T-cell (primary cell): Measurements from ENCODE around the gene SART3. TPM values are rescaled to one million over a fixed set of nuclear protein-coding genes. Genes with fewer than 3 reads are reported as not detected.

Source experiments
- ATAC-seq, 4 experiments: fragments of 200-7000 bp in 3 of 4; fragments of 150-1000 bp in 1 of 4; cut with Tn5 transposase; replicated peaks in 1 of 4; 1 replicate in 3 of 4; 2 replicates in 1 of 4; pipeline ENCODE4 v1.10.0; 2021; ENCODE audit warnings: moderate library complexity in 3 of 4, mild to moderate bottlenecking in 2 of 4, moderate number of reproducible peaks in 1 of 4
- CTCF ChIA-PET, 2 donors: fragments of 300-600 bp; sonication (Branson Sonifier 250); formaldehyde crosslinking; loops; one replicate each; lab custom pipeline; 2022; ENCODE audit warnings: antibody characterized with exemption in 2 of 2; lab: Charles Lee
- POLR2A ChIA-PET, 2 donors: fragments of 300-600 bp; sonication (Branson Sonifier 250); formaldehyde crosslinking; loops; one replicate each; lab custom pipeline; 2022; ENCODE audit warnings: antibody characterized with exemption in 2 of 2; lab: Charles Lee
- DNase-seq, 35 experiments: peaks; one replicate each; pipeline versions ENCODE4 v3.0.0 to v3.0.0-alpha.2; 2013 to 2023
- H3K27ac ChIP-seq: one replicate; pipeline ENCODE4 v1.5.1; 2013; ENCODE audit warnings: low read length
- H3K27me3 ChIP-seq, 2 experiments: replicated peaks in 1 of 2; 1 replicate in 1 of 2; 2 replicates in 1 of 2; pipeline versions ENCODE4 v1.6.1 to v1.7.0; 2013; ENCODE audit warnings: low read length in 1 of 2, mixed read lengths in 1 of 2; ENCODE audit not compliant: control insufficient read depth in 2 of 2, insufficient read depth in 2 of 2; ENCODE audit errors: extremely low read depth in 1 of 2
- H3K36me3 ChIP-seq, 2 donors: 1 replicate in 1 of 2; 2 replicates in 1 of 2; pipeline versions ENCODE4 v1.6.1 to v1.7.0; 2013; ENCODE audit warnings: low read length in 1 of 2; ENCODE audit not compliant: control insufficient read depth in 2 of 2, insufficient read depth in 1 of 2; ENCODE audit errors: extremely low read depth in 1 of 2
- H3K4me1 ChIP-seq, 2 experiments: 1 replicate in 1 of 2; 2 replicates in 1 of 2; pipeline versions ENCODE4 v1.6.1 to v1.7.0; 2013; ENCODE audit warnings: low read length in 2 of 2, mixed read lengths in 1 of 2; ENCODE audit not compliant: insufficient read depth in 2 of 2, control insufficient read depth in 1 of 2; ENCODE audit errors: extremely low read depth in 1 of 2
- H3K4me3 ChIP-seq, 2 donors: 1 replicate in 1 of 2; 2 replicates in 1 of 2; pipeline versions ENCODE4 v1.5.1 to v1.7.0; 2013; ENCODE audit warnings: mild to moderate bottlenecking in 2 of 2, low read length in 1 of 2, moderate library complexity in 1 of 2; ENCODE audit not compliant: control insufficient read depth in 1 of 2; ENCODE audit errors: extremely low read depth in 1 of 2
- H3K9me3 ChIP-seq: 2 replicates; pipeline ENCODE4 v1.7.0; 2013
- H3K27ac Mint-ChIP-seq, 2 donors: one replicate each; pipeline ENCODE4 v1.8.0; 2020 to 2021; ENCODE audit warnings: mild to moderate bottlenecking in 2 of 2, mixed read lengths in 2 of 2
- H3K27me3 Mint-ChIP-seq, 2 donors: one replicate each; pipeline ENCODE4 v1.8.0; 2021 to 2022; ENCODE audit warnings: mixed read lengths in 2 of 2
- H3K36me3 Mint-ChIP-seq: one replicate; pipeline ENCODE4 v1.8.0; 2021; ENCODE audit warnings: mixed read lengths
- H3K4me1 Mint-ChIP-seq, 3 donors: one replicate each; pipeline ENCODE4 v1.8.0; 2020 to 2022; ENCODE audit warnings: mixed read lengths in 3 of 3, mild to moderate bottlenecking in 1 of 3
- H3K4me3 Mint-ChIP-seq, 3 donors: one replicate each; pipeline ENCODE4 v1.8.0; 2020 to 2022; ENCODE audit warnings: mild to moderate bottlenecking in 3 of 3, mixed read lengths in 3 of 3, moderate library complexity in 3 of 3
- H3K9me3 Mint-ChIP-seq, 3 donors: one replicate each; pipeline ENCODE4 v1.8.0; 2020 to 2022; ENCODE audit warnings: mixed read lengths in 3 of 3
- WGBS: methylation state at CpG from one replicate; pipeline ENCODE4 v1.1.5; 2013; ENCODE audit warnings: missing lambda C conversion rate; ENCODE audit not compliant: insufficient coverage; 5-methylcytosine and 5-hydroxymethylcytosine counted together
- total RNA-seq, 35 experiments: library from RNA in 6 of 35; stranded (reverse) in 6 of 35; fragments of 120-200 nt in 1 of 35; gene quantifications; one replicate each; pipeline versions ENCODE4 v1.2.1 to v1.2.4 and lab custom pipeline; 2013 to 2026

The SART3 gene
- total RNA-seq, 5 donors from 2014 or later (not counting 1 experiment from before 2014, with no cell fraction given): 76.3 to 107 (median 84.9) TPM

DNA sequence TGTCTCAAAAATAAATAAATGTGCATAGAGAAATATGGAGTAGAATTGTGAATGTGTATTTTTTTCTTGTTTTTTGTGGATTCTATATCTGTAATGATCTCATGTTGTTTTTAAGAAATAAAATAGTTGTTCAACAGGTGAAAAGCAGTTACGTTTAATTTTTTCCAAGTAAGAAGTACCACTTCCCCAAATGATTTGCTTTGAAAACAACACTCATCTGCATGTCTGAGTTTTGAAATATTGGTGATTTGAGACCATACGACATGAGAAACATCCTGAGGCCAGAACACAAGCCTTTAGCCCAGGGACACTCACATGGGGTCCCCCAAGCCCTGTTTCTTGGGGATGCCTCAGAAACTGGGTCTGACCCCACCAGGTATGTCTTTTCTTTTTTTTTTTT lies 50.1 kb downstream of the SART3 start:
- no peaks in the 10 kb centered on the region for H3K36me3 Mint-ChIP-seq
- Histone ChIP-seq H3K36me3 (no peaks in the 10 kb centered on the region), H3K4me1 (peaks cover 3 to 21% of the 10 kb centered on the region in 2 experiments), H3K9me3 (no peaks in the 10 kb centered on the region), H3K4me3 (no peak overlapping the region), H3K27ac (no peak overlapping the region), H3K27me3 (peaks cover 0 to 3% of the 10 kb centered on the region in 2 experiments)
- no peak overlapping the region for H3K4me3 Mint-ChIP-seq
- H3K9me3 Mint-ChIP-seq: no peaks in the 10 kb centered on the region
- peaks cover 13 to 28% (median 19%) of the 10 kb centered on the region in 3 donors for H3K4me1 Mint-ChIP-seq
- ATAC-seq (no peak), DNase-seq (no peak)
- CTCF ChIA-PET: interaction anchor here in 1 of 2 donors (0.6 kb wide), 1 partner anchor 43 kb away, joined by 6 read pairs; no protein-coding TSS in a partner anchor
- H3K27ac Mint-ChIP-seq: no peak overlapping the region
- no CpG with 5 or more reads among the region's 2 CpGs for WGBS
- H3K27me3 Mint-ChIP-seq: peaks cover 1% of the 10 kb centered on the region in 2 donors
- POLR2A ChIA-PET: no interaction called here

DNA sequence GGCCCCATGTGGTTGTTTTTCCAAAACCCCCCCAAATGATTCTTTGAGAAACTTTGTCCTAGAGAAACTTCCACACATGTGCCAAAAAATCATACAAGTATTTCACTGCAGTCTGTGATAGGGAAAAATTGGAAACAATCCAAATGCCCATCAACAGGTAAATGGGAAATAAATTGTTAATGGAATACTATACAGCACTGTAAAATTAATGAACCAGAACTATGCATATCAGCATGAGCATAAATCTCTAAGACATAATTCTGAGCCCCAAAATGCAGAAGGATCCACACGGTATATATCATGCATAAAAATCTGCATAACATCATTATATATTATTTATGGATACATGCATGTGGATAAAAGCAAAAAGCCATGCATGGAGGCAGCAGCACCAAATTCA lies 51.2 kb downstream of the SART3 start:
- H3K4me3 ChIP-seq: no peak overlapping the region
- Mint-ChIP-seq H3K27me3 (peaks cover 2 to 11% of the 10 kb centered on the region in 2 donors), H3K36me3 (no peaks in the 10 kb centered on the region), H3K4me3 (no peak overlapping the region), H3K4me1 (peaks cover 12 to 21% (median 14%) of the 10 kb centered on the region in 3 donors), H3K27ac (no peak overlapping the region), H3K9me3 (peaks cover 0 to 1% (median 0%) of the 10 kb centered on the region in 3 donors)
- ChIA-PET CTCF (no interaction called here), POLR2A (no interaction called here)
- DNase-seq (no peak), ATAC-seq (no peak)
- H3K4me1 ChIP-seq: peaks cover 0 to 15% of the 10 kb centered on the region in 2 experiments
- no CpG with 5 or more reads among the region's 1 CpG for WGBS
- H3K27ac ChIP-seq: no peak overlapping the region
- peaks cover 0 to 3% of the 10 kb centered on the region in 2 experiments for H3K27me3 ChIP-seq
- no peaks in the 10 kb centered on the region for H3K36me3 ChIP-seq
- H3K9me3 ChIP-seq: no peaks in the 10 kb centered on the region

DNA sequence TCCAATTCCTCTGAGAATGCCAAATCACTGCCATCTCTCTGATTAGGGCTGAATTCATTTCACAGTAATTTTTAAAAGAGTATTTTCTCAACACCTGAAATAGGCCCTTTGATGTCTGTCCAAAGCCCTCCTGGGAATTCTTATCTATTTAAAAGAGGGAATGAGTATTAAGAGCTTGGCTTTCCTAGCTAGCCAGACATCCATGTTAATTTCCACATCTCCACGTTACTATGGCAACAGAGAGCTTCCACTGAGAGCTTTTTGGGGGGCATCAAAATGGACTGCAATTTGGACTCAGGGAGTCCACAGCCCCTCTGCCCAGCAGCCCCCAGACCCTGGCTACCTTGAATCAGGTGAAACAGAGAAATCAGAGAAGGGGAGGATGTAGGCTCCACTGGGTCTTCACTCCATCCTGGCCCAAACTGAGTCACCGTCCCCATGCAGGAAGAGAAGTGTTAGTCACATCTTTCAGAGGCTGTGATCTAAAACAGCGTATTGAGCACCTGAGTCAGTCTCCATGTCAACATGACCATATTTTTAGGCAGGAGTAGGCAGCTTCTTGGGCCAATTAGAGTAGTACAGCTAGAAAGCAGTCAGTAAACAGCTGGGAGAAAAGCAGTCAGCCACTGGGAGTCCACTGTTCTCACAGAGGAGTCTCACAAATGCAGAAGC lies 52.9 kb downstream of the SART3 start:
- Mint-ChIP-seq H3K27ac (no peak overlapping the region), H3K36me3 (no peaks in the 10 kb centered on the region), H3K4me3 (no peak overlapping the region), H3K27me3 (peaks cover 6 to 20% of the 10 kb centered on the region in 2 donors), H3K4me1 (peaks cover 10% of the 10 kb centered on the region in 3 donors), H3K9me3 (peaks cover 5 to 15% (median 10%) of the 10 kb centered on the region in 3 donors)
- no peak for DNase-seq
- ChIA-PET CTCF (interaction anchor here in 1 of 2 donors (0.5 kb wide), 1 partner anchor 44 kb away, joined by 6 read pairs; no protein-coding TSS in a partner anchor), POLR2A (interaction anchor here in 1 of 2 donors (0.6 kb wide), 1 partner anchor 25 kb away, joined by 3 read pairs; no protein-coding TSS in a partner anchor)
- 18% methylated on average over 2 of the region's 3 CpGs for WGBS
- no peaks in the 10 kb centered on the region for H3K36me3 ChIP-seq
- ATAC-seq: peak in 3 of 4 experiments; percentile 23 to 62 (median 52)
- peaks cover 0 to 9% of the 10 kb centered on the region in 2 experiments for H3K4me1 ChIP-seq
- H3K27ac ChIP-seq: no peak overlapping the region
- H3K9me3 ChIP-seq: no peaks in the 10 kb centered on the region
- peaks cover 0 to 3% of the 10 kb centered on the region in 2 experiments for H3K27me3 ChIP-seq
- no peak overlapping the region for H3K4me3 ChIP-seq

DNA sequence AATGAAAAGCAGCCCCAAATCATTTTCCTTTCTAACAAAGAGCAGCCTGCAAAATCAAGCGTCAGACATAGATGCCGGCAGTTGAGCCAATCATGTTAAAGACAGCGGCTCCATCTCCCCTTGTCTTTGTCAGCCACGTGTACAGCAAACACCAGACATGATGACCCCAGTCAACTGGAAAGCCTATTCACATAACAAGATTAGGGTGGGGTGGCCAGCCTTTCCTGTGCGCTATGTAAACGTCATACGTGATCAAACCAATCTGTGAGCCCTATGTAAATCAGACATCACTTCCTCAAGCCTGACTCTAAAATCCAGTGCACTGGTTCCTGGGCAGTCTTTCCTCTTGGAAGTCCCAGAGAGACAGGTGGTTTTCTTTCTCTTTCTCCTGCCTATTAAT lies 55.8 kb downstream of the SART3 start:
- 85% methylated on average over 6 of the region's 7 CpGs for WGBS
- Histone ChIP-seq H3K4me3 (no peak overlapping the region), H3K27me3 (peaks cover 0 to 6% of the 10 kb centered on the region in 2 experiments), H3K9me3 (no peaks in the 10 kb centered on the region), H3K4me1 (no peaks in the 10 kb centered on the region), H3K27ac (no peak overlapping the region), H3K36me3 (no peaks in the 10 kb centered on the region)
- Mint-ChIP-seq H3K27ac (no peak overlapping the region), H3K9me3 (peaks cover 11 to 30% (median 18%) of the 10 kb centered on the region in 3 donors), H3K36me3 (no peaks in the 10 kb centered on the region), H3K4me1 (no peaks in the 10 kb centered on the region), H3K27me3 (peaks cover 10 to 20% of the 10 kb centered on the region in 2 donors), H3K4me3 (no peak overlapping the region)
- DNase-seq: no peak
- ChIA-PET CTCF (no interaction called here), POLR2A (no interaction called here)
- no peak for ATAC-seq

DNA sequence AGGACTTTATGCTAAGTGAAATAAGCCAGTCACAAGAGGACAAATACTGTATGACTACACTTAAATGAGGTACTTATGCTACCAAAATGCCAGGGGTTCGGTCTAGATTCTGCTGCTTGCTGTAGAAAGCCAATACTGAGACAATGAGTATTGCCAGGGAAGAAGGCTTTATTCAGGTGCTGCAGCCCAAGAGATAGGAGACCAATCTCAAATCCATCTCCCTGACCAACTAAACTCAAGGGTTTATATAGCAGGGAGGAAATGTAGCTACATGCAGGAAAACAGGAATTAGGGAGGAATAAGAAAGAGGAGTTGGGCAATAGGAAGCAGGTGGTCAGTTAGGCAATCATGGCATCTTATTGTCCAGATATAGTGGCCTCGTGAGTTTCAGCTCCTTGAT lies 58.1 kb downstream of the SART3 start:
- H3K4me1 Mint-ChIP-seq: no peaks in the 10 kb centered on the region
- H3K36me3 ChIP-seq: no peaks in the 10 kb centered on the region
- no peak overlapping the region for H3K27ac Mint-ChIP-seq
- H3K4me3 ChIP-seq: no peak overlapping the region
- no peaks in the 10 kb centered on the region for H3K4me1 ChIP-seq
- ATAC-seq (no peak), DNase-seq (no peak)
- no peak overlapping the region for H3K4me3 Mint-ChIP-seq
- WGBS: 60% methylated on average over 1 of the region's 2 CpGs
- CTCF ChIA-PET: interaction anchor here in 1 of 2 donors (0.7 kb wide), 1 partner anchor 427 kb away, joined by 5 read pairs; no protein-coding TSS in a partner anchor
- peaks cover 11 to 30% (median 18%) of the 10 kb centered on the region in 3 donors for H3K9me3 Mint-ChIP-seq
- H3K9me3 ChIP-seq: no peaks in the 10 kb centered on the region
- peaks cover 0 to 22% of the 10 kb centered on the region in 2 experiments for H3K27me3 ChIP-seq
- no peak overlapping the region for H3K27ac ChIP-seq
- H3K27me3 Mint-ChIP-seq: peaks cover 21 to 30% of the 10 kb centered on the region in 2 donors
- POLR2A ChIA-PET: no interaction called here
- no peaks in the 10 kb centered on the region for H3K36me3 Mint-ChIP-seq

DNA sequence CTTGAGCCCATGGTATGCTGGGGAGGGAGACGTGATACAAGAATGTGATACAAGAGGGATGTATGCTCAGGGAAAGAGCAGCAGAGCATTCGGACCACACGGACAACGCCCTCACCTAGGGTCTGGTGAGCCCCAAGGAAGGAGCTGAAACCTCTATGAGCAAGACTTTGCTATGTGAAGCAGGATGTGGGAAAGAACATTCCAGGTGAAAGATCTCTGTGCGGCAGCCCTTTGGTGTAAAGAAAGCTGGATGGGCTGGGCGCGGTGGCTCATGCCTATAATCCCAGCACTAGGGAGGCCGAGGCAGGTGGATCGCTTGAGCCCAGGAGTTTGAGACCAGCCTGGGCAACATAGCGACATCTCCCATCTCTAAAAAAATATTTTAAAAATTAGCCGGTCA lies 62.8 kb downstream of the SART3 start:
- Histone ChIP-seq H3K27ac (no peak overlapping the region), H3K36me3 (no peaks in the 10 kb centered on the region), H3K9me3 (no peaks in the 10 kb centered on the region), H3K27me3 (peaks cover 0 to 25% of the 10 kb centered on the region in 2 experiments), H3K4me3 (no peak overlapping the region), H3K4me1 (no peaks in the 10 kb centered on the region)
- CTCF ChIA-PET: interaction anchor here in 1 of 2 donors (0.5 to 0.6 kb wide), 2 partner anchors 18 to 393 kb away, joined by 3 to 5 read pairs; no protein-coding TSS in a partner anchor
- Mint-ChIP-seq H3K4me3 (no peak overlapping the region), H3K9me3 (peaks cover 7 to 15% (median 8%) of the 10 kb centered on the region in 3 donors), H3K27ac (no peak overlapping the region), H3K36me3 (no peaks in the 10 kb centered on the region), H3K4me1 (no peaks in the 10 kb centered on the region), H3K27me3 (peaks cover 33 to 36% of the 10 kb centered on the region in 2 donors)
- WGBS: 87% methylated on average over 9 of the region's 11 CpGs
- DNase-seq (no peak), ATAC-seq (no peak)
- POLR2A ChIA-PET: no interaction called here
